Measurements from ENCODE around the gene MYH14.

The MYH14 gene

GRCh38 chr19:50264483-50265186, 61.2 kb downstream of the MYH14 start:
- no peak for DNase-seq

- no peak for DNase-seq
Measured at GRCh38 chr19:50266041-50266440, 62.6 kb downstream of the MYH14 start.

GRCh38 chr19:50266896-50267295, 63.5 kb downstream of the MYH14 start:
- peak; percentile 61 to 64 for DNase-seq

GRCh38 chr19:50268041-50268440, 64.6 kb downstream of the MYH14 start:
- no peak for DNase-seq

GRCh38 chr19:50268501-50268900, 65.1 kb downstream of the MYH14 start:
- no peak for DNase-seq

- no peak for DNase-seq
Measured at GRCh38 chr19:50269653-50270052, 66.2 kb downstream of the MYH14 start.

GRCh38 chr19:50272263-50272897, 69.0 kb downstream of the MYH14 start:
- no peak for DNase-seq

- DNase-seq: no peak
Measured at GRCh38 chr19:50273821-50274220, 70.4 kb downstream of the MYH14 start.

- DNase-seq: no peak
Measured at GRCh38 chr19:50275577-50276368, 72.4 kb downstream of the MYH14 start.

GRCh38 chr19:50276370-50277063, 73.1 kb downstream of the MYH14 start:
- no peak for DNase-seq

- no peak for DNase-seq
Measured at GRCh38 chr19:50277966-50278580, 74.7 kb downstream of the MYH14 start.

GRCh38 chr19:50280074-50280473, 76.7 kb downstream of the MYH14 start:
- no peak for DNase-seq

- no peak for DNase-seq
Measured at GRCh38 chr19:50280983-50281382, 77.6 kb downstream of the MYH14 start.

GRCh38 chr19:50281491-50281890, 78.1 kb downstream of the MYH14 start:
- no peak for DNase-seq

- no peak for DNase-seq
Measured at GRCh38 chr19:50285833-50286232, 82.4 kb downstream of the MYH14 start.

GRCh38 chr19:50286443-50286842, 83.0 kb downstream of the MYH14 start:
- DNase-seq: no peak

- no peak for DNase-seq
Measured at GRCh38 chr19:50287331-50287730, 83.9 kb downstream of the MYH14 start.

- no peak for DNase-seq
Measured at GRCh38 chr19:50288954-50289353, 85.5 kb downstream of the MYH14 start.

GRCh38 chr19:50290011-50290410, 86.6 kb downstream of the MYH14 start:
- no peak for DNase-seq

GRCh38 chr19:50290775-50291174, 87.4 kb downstream of the MYH14 start:
- no peak for DNase-seq

GRCh38 chr19:50292216-50292827, 88.9 kb downstream of the MYH14 start:
- no peak for DNase-seq

GRCh38 chr19:50293263-50294004, 90.0 kb downstream of the MYH14 start:
- no peak for DNase-seq
